ENCODE results near the gene IRX4. TPM values are rescaled to one million over a fixed set of nuclear protein-coding genes. Genes with fewer than 3 reads are reported as not detected.

Gene IRX4
- total and polyA plus RNA-seq, 2 donors (not counting 1 experiment from before 2014, with no cell fraction given): not detected

DNA sequence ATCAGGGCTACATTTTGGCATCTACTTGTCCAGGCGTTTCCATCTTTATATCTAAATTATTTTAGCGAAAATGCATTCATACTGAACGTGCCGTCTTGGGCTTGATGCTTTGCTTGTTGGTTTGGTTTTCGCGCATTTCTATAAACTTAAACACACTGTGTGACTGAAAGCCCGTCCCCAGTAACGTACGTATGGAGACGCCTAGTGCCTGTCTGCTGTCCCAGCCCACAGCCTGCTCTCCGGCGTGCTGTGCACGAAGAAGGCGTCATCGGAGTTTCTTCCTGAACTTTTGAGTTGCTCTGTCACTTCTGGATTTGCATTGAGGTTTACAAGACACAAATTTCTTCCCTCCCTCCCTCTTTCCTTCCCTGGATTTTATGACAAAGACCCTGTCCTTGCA is 40.6 kb upstream of the IRX4 start:
- Histone ChIP-seq H3K4me1 (ENCODE audit: control insufficient read depth, extremely low read depth, insufficient read depth, low read length) (no peaks in the 10 kb centered on the region), H2AFZ (ENCODE audit: low read length) (no peak overlapping the region), H3K9me3 (ENCODE audit: control insufficient read depth, insufficient read depth, low read depth, low read length) (no peaks in the 10 kb centered on the region), H4K20me1 (ENCODE audit: control insufficient read depth, extremely low read depth, insufficient read depth, low read length) (no peaks in the 10 kb centered on the region), H3K36me3 (ENCODE audit: control insufficient read depth, insufficient read depth, low read length) (no peaks in the 10 kb centered on the region), H3K27ac (ENCODE audit: insufficient read depth, low read length) (no peak overlapping the region), H3K4me2 (ENCODE audit: extremely low read depth, insufficient read depth, low read length) (no peak overlapping the region), H3K4me3 (replicated peaks in 1 of 4; ENCODE audit: control extremely low read depth in 1 of 4, insufficient read depth in 1 of 4, low read depth in 3 of 4, low read length in 4 of 4) (no peak overlapping the region), H3K9ac (ENCODE audit: insufficient read depth, low read length) (no peak overlapping the region), H3K27me3 (ENCODE audit: control insufficient read depth, insufficient read depth, low read length) (no peaks in the 10 kb centered on the region), H3K79me2 (ENCODE audit: control insufficient read depth, insufficient read depth, low read length) (no peaks in the 10 kb centered on the region)
- no peak for TF ChIP-seq EZH2 (IDR thresholded peaks at IDR 0.05; ENCODE audit: low read length, missing control alignments)
- TF ChIP-seq, protein P1, sequence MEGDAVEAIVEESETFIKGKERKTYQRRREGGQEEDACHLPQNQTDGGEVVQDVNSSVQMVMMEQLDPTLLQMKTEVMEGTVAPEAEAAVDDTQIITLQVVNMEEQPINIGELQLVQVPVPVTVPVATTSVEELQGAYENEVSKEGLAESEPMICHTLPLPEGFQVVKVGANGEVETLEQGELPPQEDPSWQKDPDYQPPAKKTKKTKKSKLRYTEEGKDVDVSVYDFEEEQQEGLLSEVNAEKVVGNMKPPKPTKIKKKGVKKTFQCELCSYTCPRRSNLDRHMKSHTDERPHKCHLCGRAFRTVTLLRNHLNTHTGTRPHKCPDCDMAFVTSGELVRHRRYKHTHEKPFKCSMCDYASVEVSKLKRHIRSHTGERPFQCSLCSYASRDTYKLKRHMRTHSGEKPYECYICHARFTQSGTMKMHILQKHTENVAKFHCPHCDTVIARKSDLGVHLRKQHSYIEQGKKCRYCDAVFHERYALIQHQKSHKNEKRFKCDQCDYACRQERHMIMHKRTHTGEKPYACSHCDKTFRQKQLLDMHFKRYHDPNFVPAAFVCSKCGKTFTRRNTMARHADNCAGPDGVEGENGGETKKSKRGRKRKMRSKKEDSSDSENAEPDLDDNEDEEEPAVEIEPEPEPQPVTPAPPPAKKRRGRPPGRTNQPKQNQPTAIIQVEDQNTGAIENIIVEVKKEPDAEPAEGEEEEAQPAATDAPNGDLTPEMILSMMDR (conservative IDR thresholded peaks at IDR 0.05 in 1 of 2, IDR thresholded peaks at IDR 0.05 in 1 of 2; ENCODE audit: low read depth in 1 of 2, low read length in 2 of 2): no peak
- DNase-seq (ENCODE audit: low read depth in 2 of 2): no peak

DNA sequence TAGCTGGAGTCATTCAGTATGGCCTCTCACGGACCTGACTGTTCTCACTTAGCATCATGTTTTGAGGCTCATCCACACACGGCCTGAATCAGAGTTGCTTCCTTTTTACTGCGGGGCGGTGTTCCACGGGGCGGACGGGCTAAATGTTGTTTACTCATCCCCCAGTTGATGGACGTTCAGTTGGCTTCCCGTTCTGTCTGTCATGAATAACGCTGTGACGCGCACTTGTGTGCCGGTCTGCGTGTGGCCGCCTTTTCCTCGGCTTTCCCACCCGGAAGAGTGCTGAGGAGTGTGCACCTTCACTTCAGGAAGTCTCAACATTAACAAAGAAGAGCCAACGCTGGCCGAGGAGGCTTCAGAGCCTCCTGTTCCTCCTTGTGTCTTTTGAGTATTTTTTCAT is 39.0 kb upstream of the IRX4 start:
- H3K27ac ChIP-seq (ENCODE audit: insufficient read depth, low read length): no peak overlapping the region
- DNase-seq (ENCODE audit: low read depth in 2 of 2): no peak
- H3K4me1 ChIP-seq (ENCODE audit: control insufficient read depth, extremely low read depth, insufficient read depth, low read length): no peaks in the 10 kb centered on the region
- H3K36me3 ChIP-seq (ENCODE audit: control insufficient read depth, insufficient read depth, low read length): no peaks in the 10 kb centered on the region
- no peak overlapping the region for H2AFZ ChIP-seq (ENCODE audit: low read length)
- no peak overlapping the region for H3K4me2 ChIP-seq (ENCODE audit: extremely low read depth, insufficient read depth, low read length)
- H3K9ac ChIP-seq (ENCODE audit: insufficient read depth, low read length): no peak overlapping the region
- H3K9me3 ChIP-seq (ENCODE audit: control insufficient read depth, insufficient read depth, low read depth, low read length): no peaks in the 10 kb centered on the region
- TF ChIP-seq, protein P1 (conservative IDR thresholded peaks at IDR 0.05 in 1 of 2, IDR thresholded peaks at IDR 0.05 in 1 of 2; ENCODE audit: low read depth in 1 of 2, low read length in 2 of 2): no peak
- TF ChIP-seq EZH2 (IDR thresholded peaks at IDR 0.05; ENCODE audit: low read length, missing control alignments): no peak
- H3K79me2 ChIP-seq (ENCODE audit: control insufficient read depth, insufficient read depth, low read length): no peaks in the 10 kb centered on the region
- H3K4me3 ChIP-seq (replicated peaks in 1 of 4; ENCODE audit: control extremely low read depth in 1 of 4, insufficient read depth in 1 of 4, low read depth in 3 of 4, low read length in 4 of 4): no peak overlapping the region
- no peaks in the 10 kb centered on the region for H3K27me3 ChIP-seq (ENCODE audit: control insufficient read depth, insufficient read depth, low read length)
- no peaks in the 10 kb centered on the region for H4K20me1 ChIP-seq (ENCODE audit: control insufficient read depth, extremely low read depth, insufficient read depth, low read length)

DNA sequence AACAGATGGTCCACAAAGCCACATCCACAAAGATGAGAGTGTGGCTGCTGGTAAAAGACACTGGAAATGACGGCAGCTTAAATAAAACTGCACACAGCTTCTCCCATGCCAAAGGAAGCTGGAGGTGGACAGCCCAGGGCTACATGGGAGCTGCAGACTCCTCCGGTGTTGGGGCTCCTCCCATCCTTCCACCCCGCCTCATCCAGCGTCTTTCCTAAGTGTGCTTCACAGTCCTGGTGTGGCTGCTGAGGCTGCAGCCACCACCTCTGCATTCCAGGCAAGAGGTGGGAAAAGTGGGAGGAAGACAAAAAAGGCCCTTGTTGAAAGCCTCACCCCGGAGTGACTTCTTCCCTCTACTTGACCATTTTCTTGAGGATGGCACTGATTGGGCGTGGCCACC is 37.0 kb upstream of the IRX4 start:
- TF ChIP-seq, protein P1 (conservative IDR thresholded peaks at IDR 0.05 in 1 of 2, IDR thresholded peaks at IDR 0.05 in 1 of 2; ENCODE audit: low read depth in 1 of 2, low read length in 2 of 2): no peak
- TF ChIP-seq EZH2 (IDR thresholded peaks at IDR 0.05; ENCODE audit: low read length, missing control alignments): no peak
- no peak for DNase-seq (ENCODE audit: low read depth in 2 of 2)
- no peak overlapping the region for H3K9ac ChIP-seq (ENCODE audit: insufficient read depth, low read length)
- no peaks in the 10 kb centered on the region for H3K27me3 ChIP-seq (ENCODE audit: control insufficient read depth, insufficient read depth, low read length)
- H3K4me3 ChIP-seq (replicated peaks in 1 of 4; ENCODE audit: control extremely low read depth in 1 of 4, insufficient read depth in 1 of 4, low read depth in 3 of 4, low read length in 4 of 4): no peak overlapping the region
- no peaks in the 10 kb centered on the region for H3K79me2 ChIP-seq (ENCODE audit: control insufficient read depth, insufficient read depth, low read length)
- no peaks in the 10 kb centered on the region for H3K4me1 ChIP-seq (ENCODE audit: control insufficient read depth, extremely low read depth, insufficient read depth, low read length)
- no peak overlapping the region for H2AFZ ChIP-seq (ENCODE audit: low read length)
- H3K9me3 ChIP-seq (ENCODE audit: control insufficient read depth, insufficient read depth, low read depth, low read length): no peaks in the 10 kb centered on the region
- H3K27ac ChIP-seq (ENCODE audit: insufficient read depth, low read length): no peak overlapping the region
- H3K36me3 ChIP-seq (ENCODE audit: control insufficient read depth, insufficient read depth, low read length): no peaks in the 10 kb centered on the region
- no peak overlapping the region for H3K4me2 ChIP-seq (ENCODE audit: extremely low read depth, insufficient read depth, low read length)
- H4K20me1 ChIP-seq (ENCODE audit: control insufficient read depth, extremely low read depth, insufficient read depth, low read length): no peaks in the 10 kb centered on the region

Data from fibroblast of lung (primary cell).